Jurkat, Clone E6-1 (cell line): ENCODE measurements around the gene SLC35B2. TPM values are rescaled to one million over a fixed set of nuclear protein-coding genes. Genes with fewer than 3 reads are reported as not detected.
A peak's percentile ranks its signal among the peaks of the same experiment; 100 is the strongest.

Experiments
- DNase-seq: peaks from one replicate; pipeline ENCODE4 v3.0.0-alpha.2; 2011; ENCODE audit warnings: low read depth, low spot score
- H3K4me3 ChIP-seq: 2 replicates; pipeline ENCODE4 v1.5.1; 2011; ENCODE audit warnings: mild to moderate bottlenecking, low read length, control low read depth, moderate library complexity
- polyA plus RNA-seq: library from polyadenylated mRNA; unstranded; fragments of >200 nt; gene quantifications from one replicate; pipeline ENCODE4 v1.2.1, GENCODE V29; 2012; ENCODE audit warnings: missing spikeins; ENCODE audit not compliant: insufficient read length, insufficient read depth

Gene SLC35B2, protein sequence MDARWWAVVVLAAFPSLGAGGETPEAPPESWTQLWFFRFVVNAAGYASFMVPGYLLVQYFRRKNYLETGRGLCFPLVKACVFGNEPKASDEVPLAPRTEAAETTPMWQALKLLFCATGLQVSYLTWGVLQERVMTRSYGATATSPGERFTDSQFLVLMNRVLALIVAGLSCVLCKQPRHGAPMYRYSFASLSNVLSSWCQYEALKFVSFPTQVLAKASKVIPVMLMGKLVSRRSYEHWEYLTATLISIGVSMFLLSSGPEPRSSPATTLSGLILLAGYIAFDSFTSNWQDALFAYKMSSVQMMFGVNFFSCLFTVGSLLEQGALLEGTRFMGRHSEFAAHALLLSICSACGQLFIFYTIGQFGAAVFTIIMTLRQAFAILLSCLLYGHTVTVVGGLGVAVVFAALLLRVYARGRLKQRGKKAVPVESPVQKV
- 48.0 TPM for polyA plus RNA-seq

DNA sequence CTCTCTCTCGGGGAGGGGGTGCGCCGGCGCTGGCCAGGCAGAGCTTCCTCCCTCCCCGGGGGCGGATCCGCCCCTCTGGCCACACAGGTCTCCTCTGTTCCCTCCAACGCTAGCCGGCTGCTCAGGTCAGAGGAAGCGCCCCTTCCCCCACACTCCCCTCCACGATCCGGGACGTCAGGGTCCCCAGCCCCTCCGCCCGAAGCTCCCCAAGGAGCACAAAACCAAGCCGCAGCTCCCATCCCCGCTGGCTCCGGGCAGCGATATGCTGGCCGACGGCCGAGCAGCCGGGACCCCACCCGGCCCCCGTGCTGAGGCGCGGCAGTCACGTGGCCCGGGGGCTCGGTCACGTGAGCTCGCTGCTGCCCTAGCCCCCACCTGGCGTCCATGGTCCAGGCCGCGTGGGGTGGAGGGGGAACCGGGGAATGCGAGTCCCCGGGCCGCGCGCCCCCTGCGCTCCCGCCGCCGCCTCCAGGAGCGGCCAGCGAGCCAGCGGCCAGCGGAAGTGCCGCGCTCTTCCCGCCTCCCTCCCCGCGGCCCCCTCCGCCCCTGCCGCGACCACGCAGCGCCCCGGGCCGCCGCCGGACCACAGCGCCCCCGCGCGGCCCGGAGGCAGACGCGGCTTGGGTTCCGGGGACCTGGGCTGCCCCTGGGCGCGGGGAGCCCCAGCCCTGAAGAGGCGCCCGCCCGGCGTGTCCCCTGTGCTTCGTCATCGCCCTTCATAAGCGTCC is at the start of gene SLC35B2:
TSS of gene SLC35B2 (minus strand) at position 504 of the 728 bp plus-strand sequence. CDS start at position 386, 118 bp downstream.
- DNase-seq, result no peak
- H3K4me3 ChIP-seq, result peak within 1 kb of the TSS; percentile 80

DNA sequence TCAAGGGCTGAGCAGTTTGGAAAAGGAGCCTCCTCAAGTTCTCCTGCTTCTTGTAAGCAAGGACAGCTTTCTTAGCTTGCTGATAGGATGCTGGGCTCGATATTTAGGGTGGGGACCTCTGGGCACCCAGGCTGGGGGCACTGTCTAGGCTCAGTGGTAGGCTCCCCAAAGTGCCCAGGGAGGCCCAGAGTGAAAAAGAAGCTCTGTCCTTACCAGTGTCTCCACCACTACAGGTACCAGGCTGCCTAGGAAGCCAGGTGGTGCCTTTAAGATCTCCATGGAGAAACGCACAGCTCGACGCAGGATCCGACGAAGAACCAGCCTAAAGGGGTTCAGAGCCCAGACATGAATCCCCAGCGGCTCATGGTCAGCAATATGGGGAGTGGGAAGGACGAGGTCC is 49.4 kb upstream of the SLC35B2 start:
- no peak overlapping the region for H3K4me3 ChIP-seq
- no peak for DNase-seq

DNA sequence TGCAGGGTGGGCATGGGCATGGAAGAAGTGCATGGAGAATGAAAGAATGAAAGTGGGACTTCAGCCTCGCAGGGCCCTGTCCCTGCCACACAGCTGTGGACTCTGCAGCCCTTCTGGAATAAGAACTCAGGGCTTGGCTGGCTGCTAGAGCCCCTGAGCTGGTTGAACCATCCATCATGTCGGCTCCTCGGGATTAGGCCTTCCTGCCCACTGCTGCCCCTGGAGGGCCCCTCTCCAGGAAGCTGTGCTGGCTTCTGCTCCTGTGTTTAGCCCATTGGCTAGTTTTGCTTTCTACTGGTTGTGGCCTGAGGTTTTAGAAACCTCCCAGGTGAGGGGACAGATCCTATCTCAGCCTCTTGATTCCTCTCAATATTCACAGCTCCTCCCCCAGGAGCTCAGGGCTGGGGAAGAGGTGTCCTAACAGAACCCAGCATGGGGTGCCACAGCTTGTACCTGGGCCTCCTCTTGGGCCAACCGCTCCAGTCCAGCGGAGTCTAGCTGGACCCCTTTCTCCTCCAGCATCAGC is 47.9 kb upstream of the SLC35B2 start:
- no peak for DNase-seq
- no peak overlapping the region for H3K4me3 ChIP-seq

DNA sequence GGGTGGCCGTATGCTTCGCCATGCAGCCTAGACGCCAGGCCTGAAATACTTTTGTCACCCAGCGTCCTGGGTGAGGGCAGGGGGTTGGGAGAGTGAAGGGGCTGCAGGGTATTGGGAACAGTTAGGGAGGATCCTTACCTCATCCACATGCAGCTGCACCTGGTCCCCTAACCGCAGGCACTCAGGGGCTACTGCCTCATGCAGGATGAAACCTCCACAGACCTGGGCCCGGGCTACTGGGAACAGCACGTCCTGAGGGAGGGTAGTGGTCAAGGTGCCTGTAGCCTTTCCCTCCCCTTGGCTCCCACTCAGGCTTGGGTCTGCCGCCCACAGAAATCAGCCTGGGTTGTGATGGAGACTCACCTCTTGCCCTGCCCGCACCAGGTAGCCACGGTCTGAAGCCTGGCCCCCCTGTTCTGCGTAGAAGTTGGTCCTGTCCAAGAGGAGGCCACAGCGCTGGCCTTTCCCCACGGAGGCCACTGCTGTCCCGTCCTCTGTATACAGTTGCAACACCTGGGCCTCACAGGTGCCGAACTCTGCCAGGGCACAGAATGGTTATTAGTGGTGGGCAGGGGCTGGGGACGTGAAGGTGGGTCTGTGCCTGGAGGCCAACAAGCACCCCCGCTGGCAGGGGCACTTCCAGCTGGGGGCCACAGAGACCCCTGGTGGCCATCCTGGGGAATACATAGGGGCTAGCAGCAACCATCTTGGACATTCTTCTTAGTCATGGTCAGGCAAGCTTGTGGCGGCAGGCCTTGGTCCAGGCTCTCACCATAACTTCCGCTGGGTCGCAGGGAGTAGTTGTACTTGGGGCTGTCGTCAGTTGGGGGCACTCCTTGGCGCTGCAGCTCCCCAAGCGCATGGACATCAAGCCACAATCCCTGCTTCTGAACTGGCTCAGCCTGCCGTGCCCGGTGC is 47.2 kb upstream of the SLC35B2 start:
- DNase-seq, result peak; percentile 7
- H3K4me3 ChIP-seq, result no peak overlapping the region

DNA sequence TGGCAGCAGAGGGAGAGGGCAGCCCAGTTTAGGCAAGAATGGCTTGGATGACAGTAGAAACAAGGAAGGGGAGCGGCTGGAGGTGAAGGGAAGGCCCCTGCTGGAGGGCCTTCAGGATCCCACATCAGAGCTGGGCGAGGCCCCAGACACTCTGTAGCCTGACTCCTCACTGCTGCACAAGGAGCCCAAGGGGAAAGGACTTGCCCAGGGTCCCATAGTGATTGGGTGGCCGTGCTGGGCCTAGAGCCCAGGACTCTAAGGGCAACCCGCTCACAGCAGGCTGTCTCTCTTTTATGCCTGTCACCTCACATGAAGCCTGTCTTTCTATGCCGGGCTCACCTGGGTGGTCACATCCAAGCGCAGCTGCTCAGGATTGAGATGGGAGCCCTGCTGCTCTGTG is 46.5 kb upstream of the SLC35B2 start:
- DNase-seq, result no peak
- H3K4me3 ChIP-seq, result no peak overlapping the region

DNA sequence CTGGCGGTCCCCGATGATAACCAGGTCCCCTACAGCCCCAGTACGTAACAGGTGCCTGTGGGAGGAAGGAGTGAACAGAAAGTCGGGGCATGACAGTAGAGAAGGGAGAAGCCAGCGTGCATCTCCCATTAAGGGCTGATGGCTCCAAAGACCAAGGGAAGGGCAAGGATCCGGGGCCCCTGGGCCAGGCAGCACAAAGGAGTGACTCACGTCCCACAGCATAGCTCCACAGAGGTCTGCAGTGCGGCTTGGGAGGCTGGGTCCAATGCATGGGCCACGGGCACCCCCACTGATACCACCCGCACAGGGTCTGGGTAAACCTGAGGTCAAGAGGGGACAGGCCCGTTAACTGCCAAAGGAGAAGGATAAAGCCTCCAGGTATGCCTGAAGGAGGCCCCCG is 45.5 kb upstream of the SLC35B2 start:
- no peak for DNase-seq
- no peak overlapping the region for H3K4me3 ChIP-seq

DNA sequence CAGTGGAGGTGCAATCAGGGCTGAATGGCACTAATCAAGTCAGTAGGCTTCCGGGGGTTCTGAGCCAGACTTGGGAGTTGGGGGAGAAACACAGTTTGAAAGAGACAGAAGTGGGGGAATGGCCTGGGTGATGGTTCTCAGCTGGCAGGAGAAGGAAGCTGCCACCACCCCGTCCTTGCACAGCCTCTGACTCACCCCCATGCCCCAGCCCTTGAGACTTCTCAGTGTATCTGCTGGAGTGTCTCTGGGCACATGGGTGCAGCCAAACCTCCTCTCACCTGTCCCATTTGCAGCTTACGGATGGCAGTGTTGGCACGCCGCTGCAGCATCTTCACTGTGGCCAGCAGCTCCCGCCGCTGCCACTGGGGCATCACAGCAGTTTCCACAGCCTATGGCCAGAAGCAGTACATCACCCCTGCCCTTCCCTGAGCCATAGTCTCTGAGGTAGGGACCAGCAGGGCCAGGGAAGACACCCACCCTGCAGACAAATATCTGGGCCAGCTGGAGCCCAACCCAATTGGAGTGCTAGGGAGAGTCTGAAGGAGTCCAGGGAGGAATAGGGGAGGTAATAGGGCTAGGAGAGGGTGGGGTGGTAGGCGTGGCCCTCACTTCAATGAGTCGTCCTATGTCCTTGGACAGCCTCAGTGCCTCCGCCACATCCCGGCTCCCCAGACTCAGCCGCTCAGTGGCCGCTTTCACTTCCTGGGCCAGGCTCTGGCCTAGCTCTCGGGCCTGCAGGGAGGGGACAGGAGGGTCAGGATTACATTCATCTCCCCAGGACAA is 44.6 kb upstream of the SLC35B2 start:
- DNase-seq, result no peak
- no peak overlapping the region for H3K4me3 ChIP-seq

DNA sequence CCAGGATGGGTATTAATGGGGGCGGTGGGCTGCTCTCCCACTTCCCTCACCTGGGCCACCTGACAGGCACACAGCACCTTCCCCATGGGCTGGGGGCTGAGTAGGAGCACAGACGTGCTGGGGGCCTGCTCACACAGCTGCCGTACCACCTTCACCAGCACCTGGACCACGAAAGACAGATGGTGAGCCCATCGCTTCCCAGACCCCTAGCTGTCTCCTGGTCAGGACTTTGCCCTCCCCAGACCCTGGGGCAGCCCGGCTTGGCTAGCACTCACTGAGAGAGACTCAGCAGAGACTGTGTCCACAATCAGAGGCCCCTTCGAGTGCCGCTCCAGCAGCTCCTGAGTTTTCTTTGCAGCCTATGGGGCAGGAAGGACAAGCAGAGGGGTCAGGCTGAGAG is 43.8 kb upstream of the SLC35B2 start:
- H3K4me3 ChIP-seq, result no peak overlapping the region
- no peak for DNase-seq

DNA sequence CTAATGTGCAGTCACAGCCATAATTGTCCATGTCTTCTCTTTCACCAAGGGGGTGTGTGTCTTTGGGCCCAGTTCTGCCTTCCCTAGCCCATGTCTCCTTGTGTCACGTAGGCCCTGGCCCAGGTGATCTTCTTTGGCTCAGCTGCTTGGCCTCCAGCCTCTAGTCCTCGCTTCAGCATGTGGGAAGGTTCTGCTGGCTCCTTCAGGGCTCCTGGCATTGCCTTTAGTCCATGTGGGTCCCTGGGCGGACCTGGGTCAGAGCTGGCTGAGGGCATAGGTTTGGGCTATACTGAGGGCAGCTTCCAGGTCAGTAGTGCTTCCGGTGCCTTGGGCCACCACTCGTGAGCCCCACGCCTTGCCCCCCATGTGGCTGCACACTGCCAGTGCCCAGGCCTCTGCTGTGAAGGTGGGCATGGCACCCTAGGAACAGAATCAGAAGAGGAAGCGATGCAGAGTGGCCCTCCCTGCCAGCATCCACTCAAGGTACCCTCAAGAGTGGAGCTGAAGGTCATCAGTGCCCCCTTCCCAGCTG is 43.0 kb upstream of the SLC35B2 start:
- no peak overlapping the region for H3K4me3 ChIP-seq
- no peak for DNase-seq

DNA sequence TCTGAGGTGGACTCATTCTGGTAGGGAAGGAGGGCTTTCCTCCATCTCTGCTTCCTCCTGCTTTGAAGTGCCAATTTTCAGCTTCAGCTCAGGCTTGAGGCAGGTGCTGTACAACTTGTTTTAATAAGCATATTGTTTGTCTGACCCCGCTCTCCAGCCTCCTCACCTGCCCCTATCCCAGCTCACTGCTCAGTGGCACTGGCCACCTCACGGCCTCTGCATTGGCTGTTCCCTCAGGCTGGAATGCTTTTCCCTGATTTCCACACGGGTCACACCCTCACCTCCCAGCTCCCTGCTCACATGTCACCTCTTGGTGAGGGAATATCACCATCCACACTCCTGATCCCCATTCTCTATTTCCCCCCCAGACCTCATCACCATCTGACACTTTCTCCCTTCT is 41.5 kb upstream of the SLC35B2 start:
- DNase-seq, result no peak
- no peak overlapping the region for H3K4me3 ChIP-seq

DNA sequence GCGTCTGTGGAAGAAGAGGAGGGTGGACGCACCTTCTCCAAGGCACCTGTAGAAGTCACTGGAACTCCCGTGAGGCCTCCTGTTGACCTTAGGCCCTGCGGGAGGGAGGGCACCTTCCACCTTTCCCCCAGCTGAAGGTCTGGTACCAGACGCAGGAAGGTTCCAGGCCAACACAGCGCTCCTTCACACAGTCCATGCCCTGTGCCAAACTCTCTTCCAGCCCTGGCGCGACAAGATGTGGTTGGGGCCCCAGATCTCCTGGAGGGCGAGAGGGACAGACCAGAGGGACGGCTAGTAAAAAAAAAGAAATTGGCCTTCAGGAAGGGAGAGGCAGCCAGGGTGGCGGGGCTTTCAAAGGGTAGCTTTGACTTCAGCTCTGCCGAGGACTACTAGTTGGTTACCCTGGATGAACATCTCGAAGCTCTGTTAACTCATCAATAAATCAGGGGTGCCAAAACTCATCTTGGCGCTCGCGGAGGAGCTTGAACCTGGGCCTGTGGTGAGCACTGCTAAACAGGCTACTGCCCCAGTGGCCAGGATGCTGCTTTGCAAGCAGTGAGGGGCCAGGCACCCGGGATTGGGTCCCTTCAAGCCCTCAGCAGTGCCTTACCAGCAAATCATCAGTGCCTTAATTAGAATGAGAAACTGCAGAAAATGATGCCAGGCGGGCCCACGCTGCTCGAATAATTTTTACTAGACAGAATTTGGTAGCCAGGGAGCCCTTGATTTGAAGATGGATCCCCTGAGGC is 40.9 kb upstream of the SLC35B2 start:
- no peak overlapping the region for H3K4me3 ChIP-seq
- DNase-seq, result no peak

DNA sequence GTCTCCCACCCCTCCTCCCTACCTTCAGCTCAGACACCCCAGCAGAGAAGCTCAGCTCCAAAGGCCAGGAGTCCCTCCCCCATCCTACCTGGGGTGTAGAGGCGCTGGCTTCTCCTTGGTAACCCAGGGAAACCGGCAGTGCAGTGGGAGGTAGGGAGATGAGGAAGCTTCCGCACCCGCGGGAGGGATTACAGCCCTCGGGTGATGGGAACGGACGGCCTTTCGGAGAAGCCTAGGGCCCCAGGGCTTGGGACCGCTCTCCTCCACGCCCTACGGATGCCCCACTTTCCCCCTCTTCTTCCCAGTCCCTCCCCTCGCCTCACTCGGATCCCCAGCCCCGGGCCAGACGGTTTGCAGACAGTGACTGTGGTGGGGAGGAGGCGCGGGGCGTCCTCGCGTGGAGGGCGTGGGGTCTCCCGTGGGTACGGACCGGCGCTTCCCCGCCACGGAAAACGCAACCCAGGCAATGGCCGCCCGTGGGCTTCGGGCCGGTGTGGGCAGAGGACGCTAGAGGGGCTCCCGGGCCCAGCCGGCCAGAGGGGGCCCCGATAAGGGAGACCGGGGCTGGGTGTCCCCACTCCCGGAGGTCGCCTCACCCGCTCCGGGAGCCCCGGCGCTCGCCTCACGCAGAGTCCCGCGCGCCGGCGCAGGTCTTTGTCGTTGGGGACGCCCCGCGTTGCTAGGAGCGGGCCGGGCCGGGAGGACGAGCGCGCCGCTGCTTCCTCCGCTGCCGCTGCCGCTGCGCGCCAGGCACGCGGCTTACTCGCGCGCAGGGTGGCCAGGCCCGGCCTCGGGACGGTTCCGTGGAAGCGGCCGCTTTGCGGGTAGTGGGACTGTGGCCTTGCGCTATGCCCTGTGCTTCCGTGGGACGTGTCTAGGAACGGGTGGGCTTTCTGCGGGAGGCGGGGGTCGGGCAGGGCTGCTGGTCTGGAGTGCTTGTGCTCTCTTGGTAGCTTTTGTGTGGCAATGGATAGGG is 40.0 kb upstream of the SLC35B2 start:
- H3K4me3 ChIP-seq, result no peak overlapping the region
- DNase-seq, result no peak

DNA sequence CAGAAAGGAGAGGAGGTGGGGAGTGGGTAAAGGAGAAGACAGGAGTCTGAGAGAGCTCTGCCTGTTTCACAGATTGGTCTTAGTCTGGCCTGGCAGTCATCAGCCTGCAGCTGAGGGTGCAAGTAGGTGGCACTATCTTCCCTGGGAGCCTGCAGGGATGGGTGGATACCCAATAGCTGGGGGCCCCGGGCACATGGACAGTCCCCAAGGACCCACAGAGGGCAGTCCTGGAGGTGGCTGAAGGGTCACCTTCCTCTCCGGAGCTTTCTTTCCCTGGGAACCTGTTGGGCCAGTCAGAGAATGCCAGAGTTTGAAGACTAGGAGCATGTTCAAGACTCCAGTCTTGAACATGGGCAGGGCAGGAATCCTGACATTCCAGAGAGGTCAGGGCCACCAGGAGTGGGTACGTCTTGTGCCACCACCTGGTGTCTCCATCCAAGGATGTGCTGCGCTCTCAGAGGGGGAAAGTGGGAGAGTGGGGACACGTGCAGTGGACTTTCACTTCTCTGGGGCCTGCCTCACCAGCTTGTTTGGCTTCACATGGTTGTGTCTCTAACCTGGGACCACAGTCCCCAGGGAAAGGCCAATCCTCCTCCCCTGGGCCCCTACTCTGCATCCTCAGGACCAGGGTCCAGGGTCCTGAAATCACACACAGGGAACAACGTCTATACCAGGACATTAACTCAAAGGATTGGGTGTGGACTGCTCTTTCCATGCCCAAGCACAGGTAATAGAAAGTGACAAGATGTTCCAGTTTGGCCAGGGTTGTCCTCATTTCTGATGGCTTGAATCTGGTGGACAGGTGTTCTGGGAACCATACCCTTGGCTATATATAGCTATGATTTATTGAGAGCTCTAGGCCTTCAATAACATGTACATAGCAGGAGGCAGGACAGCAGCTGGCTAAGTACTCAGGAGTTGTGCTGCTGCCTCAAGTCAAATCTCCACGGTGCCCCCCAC is 37.8 kb upstream of the SLC35B2 start:
- no peak overlapping the region for H3K4me3 ChIP-seq
- DNase-seq, result no peak

DNA sequence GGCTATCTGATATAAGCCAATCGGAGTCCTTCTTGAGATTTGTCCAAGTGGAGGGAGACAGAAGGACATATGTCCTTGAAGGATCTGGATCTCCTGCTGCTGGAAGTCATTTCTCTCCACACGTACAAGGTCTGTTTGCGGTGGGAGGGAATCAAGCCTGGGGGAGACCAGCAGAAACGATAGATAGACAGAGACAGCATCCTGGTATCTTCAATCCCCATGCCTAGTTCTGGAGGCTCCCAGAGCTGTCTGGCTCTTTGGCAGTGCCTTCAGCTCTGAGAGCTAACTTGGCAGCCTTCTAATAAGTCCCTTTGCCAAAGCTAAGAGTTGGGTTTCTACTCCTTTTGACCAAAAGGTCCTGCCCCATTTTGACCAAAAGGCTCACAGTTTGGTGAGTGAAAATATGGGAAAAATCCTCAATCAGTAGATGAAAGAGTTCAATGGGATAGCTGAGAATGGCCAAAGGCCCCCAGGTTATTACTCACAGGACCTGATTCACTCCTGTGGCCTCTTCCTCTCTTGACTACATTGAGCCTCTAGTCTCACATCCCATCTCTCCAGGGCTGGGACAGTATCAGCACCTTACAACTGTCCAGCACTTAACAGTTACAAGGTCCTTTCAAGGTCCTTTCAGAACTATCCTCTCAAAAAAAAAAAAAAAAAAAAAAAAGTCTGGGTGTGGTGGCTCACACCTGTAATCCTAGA is 35.5 kb upstream of the SLC35B2 start:
- H3K4me3 ChIP-seq, result no peak overlapping the region
- DNase-seq, result no peak

DNA sequence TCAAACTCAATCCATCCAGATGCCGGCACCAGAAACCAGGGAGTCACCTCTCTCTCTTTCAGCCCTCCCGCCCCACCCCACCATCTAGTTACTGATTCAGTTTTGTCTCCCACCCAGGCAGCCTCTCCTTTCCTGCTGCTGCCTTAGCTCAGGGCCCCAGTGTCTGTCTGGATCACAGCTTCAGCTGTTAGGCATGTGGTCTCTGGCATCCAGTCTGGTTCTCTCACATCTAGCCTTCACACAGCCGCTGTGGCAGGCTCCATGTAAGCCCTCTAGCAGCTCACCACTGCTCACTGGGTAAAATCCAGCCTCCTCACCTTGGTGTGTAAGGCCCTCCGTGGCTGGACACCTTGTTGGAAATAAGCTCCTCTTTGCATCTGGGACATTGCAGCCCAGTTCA is 34.5 kb upstream of the SLC35B2 start:
- peak; percentile 28 for DNase-seq
- H3K4me3 ChIP-seq, result no peak overlapping the region
